ENCODE data around the gene CIAO1. TPM values are rescaled to one million over a fixed set of nuclear protein-coding genes. Genes with fewer than 3 reads are reported as not detected.

Gene CIAO1
- total RNA-seq, 6 donors from 2014 or later, result 69.0 to 169 (median 91.0) TPM

- no peak for TF ChIP-seq CTCF (IDR thresholded peaks at IDR 0.05)
- no peak for TF ChIP-seq EP300 (IDR thresholded peaks at IDR 0.05)
- no peak for TF ChIP-seq POLR2A (IDR thresholded peaks at IDR 0.05)
- TF ChIP-seq POLR2AphosphoS5 (IDR thresholded peaks at IDR 0.05), result no peak
- no peaks in the 10 kb centered on the region for H3K4me1 ChIP-seq
- no peaks in the 10 kb centered on the region for H3K27me3 ChIP-seq
- no peak for DNase-seq
- H3K4me3 ChIP-seq, result no peak overlapping the region
- H3K9me3 ChIP-seq, result no peaks in the 10 kb centered on the region
- no peaks in the 10 kb centered on the region for H3K36me3 ChIP-seq
- ATAC-seq (ENCODE audit: low FRiP score in 2 of 2), result no peak
- 84 to 87% methylated on average over 3 of the region's 3 CpGs for WGBS, 2 donors
- no peak overlapping the region for H3K27ac ChIP-seq
Measured at GRCh38 chr2:96315005-96315399, 49.0 kb downstream of the CIAO1 start.

GRCh38 chr2:96315400-96316071, 49.5 kb downstream of the CIAO1 start:
- DNase-seq (no peak), ATAC-seq (ENCODE audit: low FRiP score in 2 of 2) (no peak)
- Histone ChIP-seq H3K4me3 (no peak overlapping the region), H3K9me3 (no peaks in the 10 kb centered on the region), H3K4me1 (peaks cover 0 to under 1% (median 0%) of the 10 kb centered on the region in 4 donors), H3K27me3 (no peaks in the 10 kb centered on the region), H3K36me3 (no peaks in the 10 kb centered on the region), H3K27ac (no peak overlapping the region)
- WGBS, 2 donors, result 64 to 75% methylated on average over 6 to 7 of the region's 7 CpGs
- TF ChIP-seq CTCF (IDR thresholded peaks at IDR 0.05) (no peak), EP300 (IDR thresholded peaks at IDR 0.05) (no peak), POLR2A (IDR thresholded peaks at IDR 0.05) (no peak), POLR2AphosphoS5 (IDR thresholded peaks at IDR 0.05) (no peak)

- Histone ChIP-seq H3K4me3 (no peak overlapping the region), H3K27ac (no peak overlapping the region), H3K36me3 (no peaks in the 10 kb centered on the region), H3K27me3 (no peaks in the 10 kb centered on the region), H3K4me1 (peaks cover 10 to 13% (median 13%) of the 10 kb centered on the region in 4 donors), H3K9me3 (no peaks in the 10 kb centered on the region)
- TF ChIP-seq POLR2AphosphoS5 (IDR thresholded peaks at IDR 0.05), result no peak
- no peak for ATAC-seq (ENCODE audit: low FRiP score in 2 of 2)
- no peak for DNase-seq
Measured at GRCh38 chr2:96316999-96317398, 51.0 kb downstream of the CIAO1 start.

- H3K4me1 ChIP-seq, result peaks cover 13 to 17% (median 17%) of the 10 kb centered on the region in 4 donors
- no peak overlapping the region for H3K27ac ChIP-seq
- H3K36me3 ChIP-seq, result no peaks in the 10 kb centered on the region
- TF ChIP-seq POLR2A (IDR thresholded peaks at IDR 0.05) (no peak), EP300 (IDR thresholded peaks at IDR 0.05) (no peak), POLR2AphosphoS5 (IDR thresholded peaks at IDR 0.05) (no peak), CTCF (IDR thresholded peaks at IDR 0.05) (no peak)
- H3K4me3 ChIP-seq, result no peak overlapping the region
- DNase-seq (no peak), ATAC-seq (ENCODE audit: low FRiP score in 2 of 2) (no peak)
- no peaks in the 10 kb centered on the region for H3K9me3 ChIP-seq
- no peaks in the 10 kb centered on the region for H3K27me3 ChIP-seq
- 93 to 95% methylated on average over 4 of the region's 4 CpGs for WGBS, 2 donors
Measured at GRCh38 chr2:96317584-96317997, 51.6 kb downstream of the CIAO1 start.

- no peaks in the 10 kb centered on the region for H3K36me3 ChIP-seq
- ATAC-seq (ENCODE audit: low FRiP score in 2 of 2) (no peak), DNase-seq (no peak)
- TF ChIP-seq CTCF (IDR thresholded peaks at IDR 0.05), result no peak
- no peak for TF ChIP-seq POLR2AphosphoS5 (IDR thresholded peaks at IDR 0.05)
- TF ChIP-seq POLR2A (IDR thresholded peaks at IDR 0.05), result no peak
- no peaks in the 10 kb centered on the region for H3K27me3 ChIP-seq
- no peaks in the 10 kb centered on the region for H3K9me3 ChIP-seq
- H3K27ac ChIP-seq, result no peak overlapping the region
- no peak overlapping the region for H3K4me3 ChIP-seq
- 92 to 94% methylated on average over 4 of the region's 4 CpGs for WGBS, 2 donors
- peaks cover 13 to 17% (median 17%) of the 10 kb centered on the region in 4 donors for H3K4me1 ChIP-seq
Measured at GRCh38 chr2:96318723-96319122, 52.7 kb downstream of the CIAO1 start.

All from upper lobe of left lung (tissue), 6 donors.